CD4-positive, alpha-beta T cell treated with Interleukin-15 for 1 hour (primary cell): ENCODE results near the gene LCN10.

Experiments
- DNase-seq: peaks from one replicate; pipeline ENCODE4 v3.0.0-alpha.2; 2020

The LCN10 gene

GRCh38 chr9:136754059-136754572 lies 11.4 kb upstream of the LCN10 start:
- DNase-seq, result peak; percentile 40

DNA sequence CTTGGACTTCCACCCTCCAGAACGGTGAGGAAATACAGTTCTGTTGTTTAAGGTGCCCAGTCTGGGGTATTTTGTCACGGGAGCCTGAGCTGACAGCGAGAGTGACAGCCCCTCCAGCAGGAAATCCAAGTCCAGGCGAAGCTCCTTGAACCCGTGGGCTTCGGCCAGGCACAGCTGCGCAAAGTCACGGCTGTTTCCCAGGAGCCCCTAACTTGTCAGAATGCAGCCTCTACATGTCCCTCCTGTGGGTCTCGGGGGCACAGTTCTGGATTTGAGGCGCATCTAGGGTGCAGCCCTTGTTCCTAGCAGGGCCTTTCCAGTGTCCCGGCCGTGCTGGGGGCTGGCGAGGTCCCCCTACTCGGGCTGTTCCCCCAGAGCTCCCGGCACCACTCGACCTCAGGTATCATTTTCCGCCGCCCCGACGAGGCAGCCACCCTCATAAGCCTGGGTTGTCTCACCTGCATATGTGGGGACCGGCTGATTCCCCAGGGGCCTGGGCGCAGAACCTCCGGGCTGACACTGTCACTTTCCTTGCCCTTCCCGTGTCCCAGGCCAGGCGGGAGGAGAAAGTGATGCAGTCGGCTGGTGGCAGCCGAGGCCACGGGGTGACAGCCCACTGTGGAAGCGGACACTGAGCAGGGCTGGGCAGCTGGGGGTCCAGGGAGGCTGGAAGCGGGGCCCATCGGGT lies 10.8 kb upstream of the LCN10 start:
- DNase-seq, result no peak

- DNase-seq, result no peak
Observed at GRCh38 chr9:136751814-136752213, 9.1 kb upstream of the LCN10 start.

DNA sequence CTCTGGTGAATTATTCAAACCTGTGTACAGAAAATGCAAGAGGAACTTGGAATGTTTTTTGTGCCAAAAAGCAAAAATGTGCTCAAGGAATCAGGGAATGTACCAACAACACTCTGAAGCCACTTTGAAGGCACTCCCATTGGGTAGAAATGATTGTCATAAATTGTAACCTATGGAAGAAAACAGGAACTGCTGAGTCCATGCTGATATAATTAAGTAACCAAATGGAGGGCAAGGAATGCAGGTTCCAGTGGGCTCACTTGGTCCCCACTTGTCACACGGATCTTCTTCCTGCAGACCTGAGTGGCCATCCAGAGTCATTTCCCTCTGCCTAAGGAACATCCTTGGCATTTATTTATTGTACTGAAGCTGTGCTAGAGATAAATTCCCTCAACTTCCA lies 8.5 kb upstream of the LCN10 start:
- DNase-seq, result no peak

DNA sequence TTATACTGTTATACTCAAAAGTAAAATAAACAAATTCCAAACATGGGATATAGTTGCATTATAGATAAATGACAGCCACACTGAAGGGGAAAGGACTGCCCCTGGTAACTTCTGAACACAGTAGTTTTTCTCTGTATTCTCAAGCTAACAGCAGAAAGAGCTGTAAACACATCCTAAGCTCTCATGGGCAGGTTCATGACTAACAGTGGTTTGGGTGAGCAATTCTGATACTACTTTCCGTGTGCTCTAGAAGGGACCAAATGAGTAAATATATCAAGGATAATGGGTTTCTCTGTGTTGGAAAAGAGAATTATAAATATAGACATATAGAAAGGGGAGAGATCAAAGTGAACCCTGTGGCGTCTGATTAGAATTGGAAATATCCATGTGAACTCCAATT lies 7.8 kb upstream of the LCN10 start:
- no peak for DNase-seq

DNA sequence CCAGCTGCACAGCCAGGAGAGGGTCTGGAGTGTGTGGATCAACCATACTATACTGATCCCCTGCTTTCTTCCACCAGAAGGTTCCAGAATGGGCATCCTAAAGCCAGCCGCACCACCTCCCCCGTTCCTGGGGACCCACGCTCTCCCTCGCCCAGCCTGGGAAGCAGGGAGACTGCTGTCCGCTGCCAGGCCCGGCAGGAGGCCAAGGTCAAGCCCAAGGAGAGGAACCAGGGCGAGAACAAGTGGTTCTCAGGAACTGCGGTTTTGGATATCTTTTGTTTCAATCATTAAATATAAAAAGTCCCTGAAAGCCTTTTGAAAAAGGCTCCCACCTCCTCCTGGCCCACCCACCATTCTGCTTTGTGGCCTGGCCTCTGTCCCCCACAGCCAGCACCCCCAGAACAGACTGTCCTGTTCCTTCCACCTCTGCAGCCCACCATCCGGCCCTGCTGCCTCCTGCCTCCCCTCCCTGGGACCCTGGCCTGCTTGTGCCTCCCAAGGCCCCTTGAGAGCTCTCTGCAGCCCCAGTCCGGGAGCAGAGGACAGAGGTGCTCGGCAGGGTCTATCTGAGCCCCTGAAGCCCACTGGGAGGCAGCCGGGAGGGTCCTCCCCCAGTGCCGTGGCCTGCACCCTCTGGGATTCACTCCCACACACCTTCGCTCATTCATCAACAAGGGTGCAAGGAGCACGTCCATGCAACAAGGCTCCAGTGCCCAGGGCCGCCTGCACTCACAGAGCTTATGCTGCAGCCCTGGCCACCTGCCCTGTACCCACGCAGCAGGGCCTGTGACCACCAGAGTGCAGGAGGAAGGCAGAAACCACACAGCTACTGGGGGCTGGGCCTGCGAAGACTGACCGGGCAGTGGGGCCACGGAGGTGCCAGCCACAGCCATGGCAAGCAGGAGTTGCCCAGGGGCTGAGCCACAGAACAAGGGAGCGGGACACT lies 6.2 kb upstream of the LCN10 start:
- no peak for DNase-seq

- DNase-seq, result no peak
Observed at GRCh38 chr9:136748201-136748600, 5.5 kb upstream of the LCN10 start, which contains the start of gene LCN6. Gene LCN6 (minus strand): TSS chr9:136748525. CDS start chr9:136748483, 42 bp downstream.

GRCh38 chr9:136747161-136748060 lies 4.7 kb upstream of the LCN10 start:
- no peak for DNase-seq

- DNase-seq, result no peak
Observed at GRCh38 chr9:136746621-136747020, 3.9 kb upstream of the LCN10 start.

DNA sequence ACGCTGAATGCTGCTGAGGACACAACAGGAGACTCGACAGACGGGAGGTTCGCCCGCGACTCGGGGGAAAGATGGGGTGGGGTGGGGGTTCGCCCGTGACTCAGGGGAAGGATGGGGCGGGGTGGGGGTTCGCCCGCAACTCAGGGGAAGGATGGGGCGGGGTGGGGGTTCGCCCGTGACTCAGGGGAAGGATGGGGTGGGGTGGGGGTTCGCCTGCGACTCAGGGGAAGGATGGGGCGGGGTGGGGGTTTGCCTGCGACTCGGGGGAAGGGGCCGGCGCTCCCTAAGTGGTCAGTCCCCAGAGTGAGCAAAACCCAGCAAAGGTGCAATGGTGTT lies 3.4 kb upstream of the LCN10 start:
- no peak for DNase-seq

DNA sequence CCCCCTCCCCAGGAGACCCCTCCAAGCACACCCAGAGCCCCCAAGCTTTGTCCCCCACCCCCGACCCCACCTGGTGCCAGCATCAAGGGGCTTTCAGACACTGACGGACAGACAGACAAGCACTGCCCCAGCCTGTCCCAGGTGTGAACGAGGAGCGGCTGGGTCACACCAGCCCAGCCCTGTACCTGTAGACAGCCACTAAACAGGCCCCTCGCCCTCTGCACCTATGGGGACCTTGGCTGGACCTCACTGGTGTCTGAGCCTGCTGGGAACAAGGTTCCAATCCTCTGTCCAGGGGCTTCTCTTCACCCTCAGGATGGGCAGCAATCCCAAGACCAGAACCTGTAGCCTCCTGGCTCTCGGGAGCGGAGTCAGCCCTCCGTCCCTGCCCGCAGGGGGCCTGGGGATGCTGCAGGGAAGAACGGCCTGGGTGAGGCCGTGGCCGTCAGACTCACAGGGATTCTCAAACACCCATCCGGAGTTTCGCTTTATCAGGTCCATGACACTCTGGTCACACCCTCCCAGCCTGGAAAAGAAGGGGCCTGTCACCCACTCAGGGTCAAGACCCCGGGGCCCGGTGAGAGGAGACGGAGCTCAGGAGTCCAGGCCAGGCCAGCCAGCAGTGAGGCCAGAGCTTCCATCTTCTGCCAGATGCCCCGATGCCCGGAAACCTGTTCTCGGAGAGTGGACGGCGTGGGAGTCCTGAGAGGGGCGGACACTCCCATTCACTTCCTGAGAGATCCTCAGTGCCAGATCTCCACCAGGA lies 2.8 kb upstream of the LCN10 start:
- no peak for DNase-seq

GRCh38 chr9:136744773-136745172 lies 2.0 kb upstream of the LCN10 start:
- no peak for DNase-seq

GRCh38 chr9:136743639-136744211 lies 985 bp upstream of the LCN10 start:
- no peak for DNase-seq

GRCh38 chr9:136741883-136742571 lies 713 bp downstream of the LCN10 start:
- peak; percentile 29 for DNase-seq

GRCh38 chr9:136740971-136741882 lies 1.5 kb downstream of the LCN10 start:
- DNase-seq, result no peak

- no peak for DNase-seq
Observed at GRCh38 chr9:136740491-136740890, 2.2 kb downstream of the LCN10 start.

DNA sequence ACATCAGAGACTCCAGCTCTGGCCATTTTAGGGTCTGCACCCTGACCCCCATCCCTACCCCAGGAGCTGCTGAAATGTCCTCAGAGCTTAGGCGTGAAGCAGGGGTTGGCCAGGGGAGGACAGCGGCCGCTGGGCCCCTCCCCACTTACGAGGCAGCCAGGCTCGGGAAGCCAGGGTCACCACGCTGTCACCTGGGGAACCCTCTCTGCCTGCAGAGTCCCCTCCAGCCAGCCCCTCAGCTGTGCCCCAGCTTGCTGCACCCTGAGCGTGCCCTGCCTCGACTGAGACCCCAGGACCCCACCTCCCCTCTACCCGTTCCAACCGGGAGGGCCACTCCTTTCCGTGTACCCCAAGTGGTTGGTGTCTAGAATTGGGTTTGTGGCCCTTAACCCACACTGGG lies 2.7 kb downstream of the LCN10 start:
- DNase-seq, result no peak

- no peak for DNase-seq
Observed at GRCh38 chr9:136739509-136739908, 3.2 kb downstream of the LCN10 start.

DNA sequence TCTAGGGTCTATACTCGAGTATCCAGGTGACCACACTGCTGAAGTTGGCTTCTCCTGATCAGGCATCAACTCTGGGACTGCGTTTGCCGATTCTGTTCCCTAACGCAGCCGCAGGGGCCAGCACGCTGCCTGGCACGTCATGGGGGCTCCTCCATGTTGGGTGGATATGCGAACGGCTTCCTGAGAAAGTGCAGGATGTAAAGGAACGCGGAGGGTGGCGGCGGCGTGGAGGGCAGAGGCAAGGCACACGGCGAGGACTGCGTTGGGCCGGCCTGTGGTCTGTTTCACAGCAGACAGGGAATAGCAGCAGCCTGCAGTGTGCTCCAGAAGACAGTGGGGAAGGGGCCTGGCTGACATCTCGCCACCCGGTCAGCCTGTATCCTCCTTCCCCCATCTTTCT lies 3.8 kb downstream of the LCN10 start:
- DNase-seq, result no peak
